Endothelial cell of umbilical vein (primary cell): ENCODE measurements around the gene PKDCC. TPM values are rescaled to one million over a fixed set of nuclear protein-coding genes. Genes with fewer than 3 reads are reported as not detected.

ENCODE experiments used
- BruUV-seq: library from RNA; stranded (reverse); fragments of 400-500 nt; replicated peaks from 2 replicates; lab custom pipeline; 2021; lab: Mats Ljungman, UMichigan
- CTCF ChIA-PET: fragments of 300-600, 350-600 bp; sonication (Branson Sonifier 250); formaldehyde crosslinking; loops from one replicate; lab custom pipeline; 2021; ENCODE audit warnings: antibody characterized with exemption, inconsistent platforms; lab: Charles Lee
- POLR2A ChIA-PET: fragments of 300-600, 350-600 bp; sonication (Branson Sonifier 250); formaldehyde crosslinking; loops from one replicate; lab custom pipeline; 2021; ENCODE audit warnings: antibody characterized with exemption, inconsistent platforms; lab: Charles Lee
- DNase-seq: peaks from one replicate; pipeline ENCODE4 v3.0.0-alpha.2; 2011; ENCODE audit warnings: low read depth, low spot score
- FAIRE-seq: peaks from 2 replicates; lab custom pipeline; 2011; peaks lifted over from hg19 to GRCh38; lab: Jason Lieb, UNC
- H2AFZ ChIP-seq: 2 replicates; pipeline ENCODE4 v1.6.0; 2012; ENCODE audit warnings: low read depth, low read length, control low read depth, inconsistent platforms
- H3K27ac ChIP-seq: 2 replicates; pipeline ENCODE4 v1.5.1; 2011; ENCODE audit warnings: low read depth, mild to moderate bottlenecking, control low read depth, low read length, moderate library complexity; ENCODE audit not compliant: insufficient read depth
- H3K27me3 ChIP-seq, 2 experiments: 2 replicates each; pipeline versions ENCODE4 v1.6.0 to v1.6.1; 2011; ENCODE audit warnings: low read length in 2 of 2, mixed read lengths in 1 of 2; ENCODE audit not compliant: control insufficient read depth in 2 of 2, insufficient read depth in 2 of 2
- H3K36me3 ChIP-seq, 2 experiments: 2 replicates in 1 of 2; 3 replicates in 1 of 2; pipeline ENCODE4 v1.5.1; 2011; ENCODE audit warnings: low read length in 2 of 2, mild to moderate bottlenecking in 1 of 2, moderate library complexity in 1 of 2; ENCODE audit not compliant: control insufficient read depth in 2 of 2, insufficient read depth in 2 of 2; ENCODE audit errors: extremely low read depth in 1 of 2
- H3K4me1 ChIP-seq: 3 replicates; pipeline ENCODE4 v1.5.1; 2011; ENCODE audit warnings: mild to moderate bottlenecking, low read length; ENCODE audit not compliant: control insufficient read depth, insufficient read depth; ENCODE audit errors: extremely low read depth
- H3K4me2 ChIP-seq: 2 replicates; pipeline ENCODE4 v1.6.1; 2011; ENCODE audit warnings: low read length, control low read depth, mixed read lengths; ENCODE audit not compliant: insufficient read depth
- H3K4me3 ChIP-seq, 3 experiments: fragments of 200-600 bp in 1 of 3; sonication (generic), shearing (Covaris generic) in 1 of 3; replicated peaks in 1 of 3; 2 replicates each; pipeline ENCODE4 v1.5.1; 2011 to 2016; ENCODE audit warnings: control low read depth in 3 of 3, low read length in 3 of 3, mild to moderate bottlenecking in 2 of 3, inconsistent platforms in 1 of 3, low read depth in 1 of 3, moderate library complexity in 1 of 3; ENCODE audit not compliant: insufficient read depth in 1 of 3
- H3K79me2 ChIP-seq: 2 replicates; pipeline ENCODE4 v1.6.0; 2012; ENCODE audit warnings: low read length, inconsistent platforms; ENCODE audit not compliant: control insufficient read depth, insufficient read depth
- H3K9ac ChIP-seq: replicated peaks from 2 replicates; pipeline ENCODE3; 2011; ENCODE audit warnings: low read length, control low read depth; ENCODE audit not compliant: insufficient read depth; ENCODE audit errors: extremely low read depth
- H3K9me1 ChIP-seq: replicated peaks from 3 replicates; pipeline ENCODE4 v1.6.0; 2011; ENCODE audit warnings: mild to moderate bottlenecking, low read length; ENCODE audit not compliant: control insufficient read depth, insufficient read depth; ENCODE audit errors: extremely low read depth
- H3K9me3 ChIP-seq: replicated peaks from 2 replicates; pipeline ENCODE4 v1.5.1; 2012; ENCODE audit warnings: low read length, inconsistent platforms; ENCODE audit not compliant: control insufficient read depth, insufficient read depth
- H4K20me1 ChIP-seq: replicated peaks from 2 replicates; pipeline ENCODE3; 2011; ENCODE audit warnings: mild to moderate bottlenecking, low read length; ENCODE audit not compliant: control insufficient read depth, insufficient read depth; ENCODE audit errors: extremely low read depth
- EZH2 ChIP-seq: IDR thresholded peaks from 2 replicates; pipeline ENCODE4 v1.6.1; 2012; ENCODE audit warnings: borderline replicate concordance, low read depth, mild to moderate bottlenecking, moderate library complexity, low read length, inconsistent platforms; ENCODE audit not compliant: severe bottlenecking
- FOS ChIP-seq: IDR thresholded peaks from 2 replicates; pipeline ENCODE4 v1.6.1; 2011; ENCODE audit warnings: mild to moderate bottlenecking, low read length, moderate library complexity, borderline replicate concordance; ENCODE audit not compliant: insufficient read depth
- GATA2 ChIP-seq: IDR thresholded peaks from 2 replicates; pipeline ENCODE4 v1.7.0; 2011; ENCODE audit warnings: low read depth, mild to moderate bottlenecking, moderate library complexity, mixed read lengths, low read length; ENCODE audit not compliant: insufficient read length, insufficient read depth
- JUN ChIP-seq: IDR thresholded peaks from 2 replicates; pipeline ENCODE4 v1.6.1; 2011; ENCODE audit warnings: borderline replicate concordance, low read depth; ENCODE audit not compliant: insufficient read length, insufficient read depth
- MYC ChIP-seq: IDR thresholded peaks from one replicate; pipeline ENCODE4 v1.6.1; 2011; ENCODE audit warnings: mild to moderate bottlenecking, low read depth, low read length
- POLR2A ChIP-seq: IDR thresholded peaks from 2 replicates; pipeline ENCODE4 v1.6.1; 2012; ENCODE audit warnings: low read depth, mild to moderate bottlenecking, control low read depth, low read length
- POLR2AphosphoS5 ChIP-seq: IDR thresholded peaks from 2 replicates; pipeline ENCODE4 v1.6.1; 2012; ENCODE audit warnings: low read depth, mild to moderate bottlenecking, control low read depth, low read length, moderate library complexity; ENCODE audit not compliant: insufficient read depth
- dilution Hi-C: fragments of 300-500 bp; cut with MboI; formaldehyde crosslinking; loops from one replicate; pipeline ENCODE4 v1.15.0; 2019; ENCODE audit warnings: low sequenced_read_pairs; ENCODE audit not compliant: extremely low pct_ligation_motif_present
- intact Hi-C: fragments of 100-400 bp; cut with micrococcal nuclease; formaldehyde crosslinking; loops from one replicate; pipeline ENCODE4 v1.10.0; 2022
- polyA plus RNA-seq, 4 experiments: library from polyadenylated mRNA; depleted of rRNA in 3 of 4; stranded (reverse) in 3 of 4; unstranded in 1 of 4; fragments of >200 nt; gene quantifications; 2 replicates each; pipeline versions ENCODE4 v1.2.1 to v1.2.3, GENCODE V29; 2011 to 2012; ENCODE audit warnings: missing spikeins in 1 of 4
- total RNA-seq: library from RNA; stranded (reverse); gene quantifications from 2 replicates; pipeline ENCODE4 v1.2.3, GENCODE V29; 2021
- TF ChIP-seq, protein P1 (sequence below), 2 donors: IDR thresholded peaks; 1 replicate in 1 of 2; 2 replicates in 1 of 2; pipeline ENCODE4 v1.5.1; 2011; ENCODE audit warnings: low read length in 2 of 2, mild to moderate bottlenecking in 2 of 2, moderate library complexity in 2 of 2, control low read depth in 1 of 2, inconsistent platforms in 1 of 2, low read depth in 1 of 2; ENCODE audit not compliant: insufficient read depth in 1 of 2; ENCODE audit errors: extremely low read depth in 1 of 2
- TF ChIP-seq, protein P2 (sequence below): IDR thresholded peaks from 2 replicates; pipeline ENCODE4 v1.6.1; 2011; ENCODE audit not compliant: insufficient read depth, insufficient read length

Gene PKDCC
- total and polyA plus RNA-seq, 2 donors (not counting 3 experiments of a cell fraction or from before 2014, with no cell fraction given) = 3.0 to 5.9 TPM

DNA sequence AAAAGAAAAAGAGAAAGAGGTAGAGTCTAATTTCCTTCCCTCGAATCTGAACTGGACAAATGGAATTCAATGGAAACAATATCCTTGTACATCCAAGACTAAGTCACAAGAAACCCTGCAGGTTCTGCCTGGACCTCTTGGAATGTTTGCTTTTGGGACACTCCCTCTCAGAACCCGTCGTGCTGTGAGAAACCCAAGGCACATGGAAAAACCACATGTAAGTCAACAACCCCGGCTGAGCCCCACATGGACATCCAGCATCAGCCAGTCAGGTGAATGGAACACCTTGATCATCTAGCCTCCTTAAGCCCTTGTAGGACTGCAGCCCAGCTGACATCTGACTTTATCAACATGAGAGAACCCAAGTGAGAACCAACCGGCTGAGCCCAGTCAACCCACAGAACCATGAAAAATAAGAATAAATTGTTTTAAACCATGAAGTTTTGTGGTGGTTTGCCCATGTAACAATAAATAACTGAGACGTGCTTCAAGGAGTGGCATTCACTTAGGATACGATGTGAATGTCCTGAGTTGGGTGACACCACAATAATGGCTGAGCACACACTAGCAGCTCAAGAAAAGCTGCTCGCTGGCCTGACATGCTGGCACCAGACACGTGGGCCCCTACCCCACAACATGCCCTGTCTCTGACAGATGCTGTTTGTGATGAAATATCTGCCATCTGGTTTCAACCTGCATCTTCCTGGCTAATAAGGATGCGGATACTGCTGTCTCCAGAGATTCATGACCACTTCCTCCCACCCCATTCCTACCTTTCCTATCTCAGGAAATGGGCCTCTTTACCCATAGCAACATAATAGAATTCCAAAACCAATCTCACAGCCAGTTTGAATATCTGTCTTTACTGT lies 28.8 kb downstream of the PKDCC start:
- no peaks in the 10 kb centered on the region for H4K20me1 ChIP-seq
- no peaks in the 10 kb centered on the region for H3K79me2 ChIP-seq
- dilution Hi-C loops (loop anchor here (25.0 kb wide), 1 partner anchor 214 kb away; no protein-coding TSS in a partner anchor), intact Hi-C loops (no loop called here)
- H3K9ac ChIP-seq = no peak overlapping the region
- no peaks in the 10 kb centered on the region for H3K9me1 ChIP-seq
- peaks cover 1 to 6% of the 10 kb centered on the region in 2 experiments for H3K27me3 ChIP-seq
- TF ChIP-seq, protein P1, sequence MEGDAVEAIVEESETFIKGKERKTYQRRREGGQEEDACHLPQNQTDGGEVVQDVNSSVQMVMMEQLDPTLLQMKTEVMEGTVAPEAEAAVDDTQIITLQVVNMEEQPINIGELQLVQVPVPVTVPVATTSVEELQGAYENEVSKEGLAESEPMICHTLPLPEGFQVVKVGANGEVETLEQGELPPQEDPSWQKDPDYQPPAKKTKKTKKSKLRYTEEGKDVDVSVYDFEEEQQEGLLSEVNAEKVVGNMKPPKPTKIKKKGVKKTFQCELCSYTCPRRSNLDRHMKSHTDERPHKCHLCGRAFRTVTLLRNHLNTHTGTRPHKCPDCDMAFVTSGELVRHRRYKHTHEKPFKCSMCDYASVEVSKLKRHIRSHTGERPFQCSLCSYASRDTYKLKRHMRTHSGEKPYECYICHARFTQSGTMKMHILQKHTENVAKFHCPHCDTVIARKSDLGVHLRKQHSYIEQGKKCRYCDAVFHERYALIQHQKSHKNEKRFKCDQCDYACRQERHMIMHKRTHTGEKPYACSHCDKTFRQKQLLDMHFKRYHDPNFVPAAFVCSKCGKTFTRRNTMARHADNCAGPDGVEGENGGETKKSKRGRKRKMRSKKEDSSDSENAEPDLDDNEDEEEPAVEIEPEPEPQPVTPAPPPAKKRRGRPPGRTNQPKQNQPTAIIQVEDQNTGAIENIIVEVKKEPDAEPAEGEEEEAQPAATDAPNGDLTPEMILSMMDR (IDR thresholded peaks at IDR 0.05; ENCODE audit: extremely low read depth in 1 of 2, insufficient read depth in 1 of 2, low read depth in 1 of 2, low read length in 2 of 2) = no peak
- TF ChIP-seq JUN (no peak), EZH2 (no peak), FOS (no peak), POLR2A (no peak), GATA2 (no peak), POLR2AphosphoS5 (no peak), MYC (no peak)
- TF ChIP-seq, protein P2, sequence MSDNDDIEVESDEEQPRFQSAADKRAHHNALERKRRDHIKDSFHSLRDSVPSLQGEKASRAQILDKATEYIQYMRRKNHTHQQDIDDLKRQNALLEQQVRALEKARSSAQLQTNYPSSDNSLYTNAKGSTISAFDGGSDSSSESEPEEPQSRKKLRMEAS = no peak
- no peaks in the 10 kb centered on the region for H3K36me3 ChIP-seq
- CTCF ChIA-PET = interaction anchor here (2.0 to 2.6 kb wide), 2 partner anchors 206 to 223 kb away, joined by 10 to 37 read pairs; no protein-coding TSS in a partner anchor
- POLR2A ChIA-PET = no interaction called here
- no TSS peak for BruUV-seq
- FAIRE-seq (no peak), DNase-seq (no peak)
- no peak overlapping the region for H3K27ac ChIP-seq
- H2AFZ ChIP-seq = no peak overlapping the region
- no peaks in the 10 kb centered on the region for H3K4me1 ChIP-seq
- no peak overlapping the region for H3K4me2 ChIP-seq
- no peaks in the 10 kb centered on the region for H3K9me3 ChIP-seq
- no peak overlapping the region for H3K4me3 ChIP-seq
